Measurements from ENCODE around the gene CATSPERZ.
"Not testable (repeated sequence)": the region's sequence is repeated elsewhere in the genome, so short reads cannot be mapped to it uniquely, and the experiment has no call there.

Gene CATSPERZ

GRCh38 chr11:64323373-64323772, 23.2 kb downstream of the CATSPERZ start:
- no peak for TF ChIP-seq CTCF (IDR thresholded peaks at IDR 0.05)
- TF ChIP-seq ZFX (IDR thresholded peaks at IDR 0.05; ENCODE audit: borderline replicate concordance): no peak
- H3K27ac ChIP-seq: no peak overlapping the region

GRCh38 chr11:64323984-64324383, 23.8 kb downstream of the CATSPERZ start:
- not testable (repeated sequence) for H3K27ac ChIP-seq

- no peak for TF ChIP-seq CTCF (IDR thresholded peaks at IDR 0.05)
- no peak for TF ChIP-seq ZFX (IDR thresholded peaks at IDR 0.05; ENCODE audit: borderline replicate concordance)
- no peak overlapping the region for H3K27ac ChIP-seq
These were observed 24.7 kb downstream of the CATSPERZ start for GRCh38 chr11:64324692-64325469.

- H3K27ac ChIP-seq: no peak overlapping the region
- TF ChIP-seq CTCF (IDR thresholded peaks at IDR 0.05) (no peak), ZFX (IDR thresholded peaks at IDR 0.05; ENCODE audit: borderline replicate concordance) (no peak)
These were observed 27.2 kb downstream of the CATSPERZ start for GRCh38 chr11:64327375-64327774.

GRCh38 chr11:64327993-64328392, 27.8 kb downstream of the CATSPERZ start:
- TF ChIP-seq CTCF (IDR thresholded peaks at IDR 0.05): no peak
- TF ChIP-seq ZFX (IDR thresholded peaks at IDR 0.05; ENCODE audit: borderline replicate concordance): no peak
- H3K27ac ChIP-seq: no peak overlapping the region

GRCh38 chr11:64330888-64331287, 30.7 kb downstream of the CATSPERZ start:
- TF ChIP-seq ZFX (IDR thresholded peaks at IDR 0.05; ENCODE audit: borderline replicate concordance) (no peak), CTCF (IDR thresholded peaks at IDR 0.05) (no peak)
- H3K27ac ChIP-seq: no peak overlapping the region

- H3K27ac ChIP-seq: no peak overlapping the region
- no peak for TF ChIP-seq ZFX (IDR thresholded peaks at IDR 0.05; ENCODE audit: borderline replicate concordance)
- TF ChIP-seq CTCF (IDR thresholded peaks at IDR 0.05): peak; percentile 38
These were observed 31.6 kb downstream of the CATSPERZ start for GRCh38 chr11:64331569-64332371.

All from 22Rv1 (cell line).